Measurements from ENCODE around the gene SELENOP. TPM values are rescaled to one million over a fixed set of nuclear protein-coding genes. Genes with fewer than 3 reads are reported as not detected.

SELENOP gene
- total RNA-seq, 1 experiment from 2014 or later, result 11.4 TPM

GRCh38 chr5:42779083-42779482 lies 32.6 kb downstream of the SELENOP start:
- Histone ChIP-seq H3K9me3 (ENCODE audit: control insufficient read depth in 1 of 2, insufficient read depth in 1 of 2, low read depth in 1 of 2, low read length in 2 of 2) (no peaks in the 10 kb centered on the region), H3K4me1 (ENCODE audit: control insufficient read depth in 1 of 2, insufficient read depth in 2 of 2, low read length in 2 of 2) (no peaks in the 10 kb centered on the region), H3K4me2 (ENCODE audit: low read length) (no peak overlapping the region), H2AFZ (ENCODE audit: low read depth, low read length, poor library complexity, severe bottlenecking) (no peak overlapping the region), H3K4me3 (replicated peaks in 1 of 2; ENCODE audit: low read depth in 1 of 2, low read length in 2 of 2) (no peak overlapping the region), H4K20me1 (ENCODE audit: insufficient read depth) (no peaks in the 10 kb centered on the region), H3K27me3 (ENCODE audit: insufficient read depth, low read length) (0 out of 2 replicates have a peak, but pooled peaks cover 3% of the 10 kb centered on the region), H3K27ac (ENCODE audit: low read depth, low read length) (no peak overlapping the region), H3K36me3 (ENCODE audit: control insufficient read depth in 1 of 2, insufficient read depth in 2 of 2, low read length in 2 of 2) (no peaks in the 10 kb centered on the region), H3K9me2 (ENCODE audit: insufficient read depth) (no peaks in the 10 kb centered on the region), H3K9ac (ENCODE audit: low read length) (no peak overlapping the region), H3K79me2 (ENCODE audit: insufficient read depth, low read length) (no peaks in the 10 kb centered on the region)
- ATAC-seq, result no peak
- RAD21 ChIA-PET (ENCODE audit: low non-redundant PET in 1 of 2, low total read pairs in 2 of 2, uncharacterized antibody in 2 of 2, unreplicated experiment in 2 of 2), result no interaction called here
- intact Hi-C loops (cut with micrococcal nuclease), result loop anchor here (10.0 kb wide), 1 partner anchor 1074 kb away; no protein-coding TSS in a partner anchor
- no TSS peak for BruUV-seq (replicated peaks)
- no peak for TF ChIP-seq MAX (IDR thresholded peaks at IDR 0.05)
- TF ChIP-seq CEBPB (IDR thresholded peaks at IDR 0.05; ENCODE audit: low read depth), result no peak
- no peak for TF ChIP-seq ZBTB33 (IDR thresholded peaks at IDR 0.05; ENCODE audit: extremely low read depth, insufficient replicate concordance, low read length)
- TF ChIP-seq SP1 (IDR thresholded peaks at IDR 0.05; ENCODE audit: low read depth), result no peak
- TF ChIP-seq FOSL1 (IDR thresholded peaks at IDR 0.05; ENCODE audit: low read depth), result no peak
- no peak for TF ChIP-seq EGR1 (IDR thresholded peaks at IDR 0.05; ENCODE audit: low read depth)
- no peak for TF ChIP-seq CTCF (IDR thresholded peaks at IDR 0.05 in 2 of 3, conservative IDR thresholded peaks at IDR 0.05 in 1 of 3; ENCODE audit: borderline replicate concordance in 1 of 3, insufficient read depth in 1 of 3, low read depth in 2 of 3, low read length in 2 of 3)
- TF ChIP-seq POLR2AphosphoS5 (IDR thresholded peaks at IDR 0.05; ENCODE audit: low read depth, low read length), result no peak
- TF ChIP-seq YY1 (IDR thresholded peaks at IDR 0.05; ENCODE audit: extremely low read depth, insufficient replicate concordance, low read depth, low read length), result no peak
- no peak for TF ChIP-seq REST (IDR thresholded peaks at IDR 0.05; ENCODE audit: low read depth)
- no peak for TF ChIP-seq ZFX (IDR thresholded peaks at IDR 0.05)
- TF ChIP-seq ZNF274 (IDR thresholded peaks at IDR 0.05; ENCODE audit: low read depth, low read length), result no peak
- TF ChIP-seq ATF3 (IDR thresholded peaks at IDR 0.05), result no peak
- TF ChIP-seq TCF7L2 (IDR thresholded peaks at IDR 0.05; ENCODE audit: borderline replicate concordance, extremely low read depth, insufficient read depth, insufficient read length), result no peak
- no peak for TF ChIP-seq POLR2A (IDR thresholded peaks at IDR 0.05; ENCODE audit: borderline replicate concordance, extremely low read depth, insufficient read depth, insufficient read length)
- no peak for TF ChIP-seq EZH2phosphoT487 (IDR thresholded peaks at IDR 0.05; ENCODE audit: borderline replicate concordance)
- TF ChIP-seq SIN3A (IDR thresholded peaks at IDR 0.05; ENCODE audit: low read depth), result no peak
- CTCF ChIA-PET, result no interaction called here
- DNase-seq (ENCODE audit: low read depth, low spot score), result no peak
- POLR2A ChIA-PET, result no interaction called here

All from HCT116 (cell line).